GM12878 (cell line): Measurements from ENCODE around the gene CCDC71. TPM values are rescaled to one million over a fixed set of nuclear protein-coding genes. Genes with fewer than 3 reads are reported as not detected.

Experiments
- ATAC-seq: fragments of 200-7000 bp; cut with Tn5 transposase; 3 replicates; pipeline ENCODE4 v1.9.1; 2020; ENCODE audit warnings: mild to moderate bottlenecking, moderate library complexity
- BruUV-seq: library from RNA; stranded (reverse); fragments of 400-500 nt; replicated peaks from 2 replicates; lab custom pipeline; 2021; lab: Mats Ljungman, UMichigan
- CTCF ChIA-PET: fragments of 300-600 bp; sonication (Branson Sonifier 250); formaldehyde crosslinking; extraction: SDS; loops from one replicate; lab custom pipeline; 2021; ENCODE audit warnings: inconsistent platforms; lab: Yijun Ruan, JAX
- POLR2A ChIA-PET: fragments of 350-600 bp; formaldehyde crosslinking; extraction: SDS; loops from one replicate; lab custom pipeline; 2021; ENCODE audit warnings: inconsistent platforms; lab: Charles Lee
- RAD21 ChIA-PET: fragments of 300-600 bp; sonication (Branson Sonifier 250); formaldehyde crosslinking; loops from one replicate; lab custom pipeline; 2023; ENCODE audit warnings: antibody characterized with exemption; ENCODE audit not compliant: unreplicated experiment; lab: Charles Lee
- SMC1A ChIA-PET: fragments of 300-600 bp; sonication (Branson Sonifier 250); formaldehyde crosslinking; loops from one replicate; lab custom pipeline; 2023; ENCODE audit not compliant: unreplicated experiment, uncharacterized antibody; lab: Charles Lee
- DNase-seq: peaks from one replicate; pipeline ENCODE4 v3.0.0-alpha.2; 2011; ENCODE audit warnings: low read depth, low spot score
- FAIRE-seq: peaks from 3 replicates; lab custom pipeline; 2011; peaks lifted over from hg19 to GRCh38; lab: Jason Lieb, UNC
- H2AFZ ChIP-seq: 2 replicates; pipeline ENCODE4 v1.6.0; 2011; ENCODE audit warnings: low read depth, low read length, control low read depth; ENCODE audit not compliant: control insufficient read depth
- H3K27ac ChIP-seq: 2 replicates; pipeline ENCODE4 v1.5.1; 2011; ENCODE audit warnings: control low read depth; ENCODE audit not compliant: control insufficient read depth, insufficient read depth
- H3K27me3 ChIP-seq, 2 experiments: replicated peaks in 1 of 2; 2 replicates each; pipeline versions ENCODE4 v1.6.0 to v1.6.1; 2011; ENCODE audit warnings: low read length in 1 of 2; ENCODE audit not compliant: control insufficient read depth in 2 of 2, insufficient read depth in 2 of 2
- H3K36me3 ChIP-seq, 2 experiments: 2 replicates each; pipeline ENCODE4 v1.5.1; 2011; ENCODE audit warnings: low read length in 1 of 2; ENCODE audit not compliant: control insufficient read depth in 2 of 2, insufficient read depth in 2 of 2
- H3K4me1 ChIP-seq: 2 replicates; pipeline ENCODE4 v1.6.1; 2011; ENCODE audit warnings: mild to moderate bottlenecking, low read length, moderate library complexity, mixed read lengths; ENCODE audit not compliant: control insufficient read depth, insufficient read depth
- H3K4me2 ChIP-seq: 2 replicates; pipeline ENCODE4 v1.6.0; 2011; ENCODE audit warnings: control low read depth; ENCODE audit not compliant: control insufficient read depth, insufficient read depth
- H3K4me3 ChIP-seq: fragments of 200-600 bp; sonication (generic); 2 replicates; pipeline ENCODE4 v1.5.1; 2016
- H3K79me2 ChIP-seq: 2 replicates; pipeline ENCODE4 v1.6.0; 2011; ENCODE audit warnings: low read length; ENCODE audit not compliant: control insufficient read depth, insufficient read depth
- H3K9ac ChIP-seq: 2 replicates; pipeline ENCODE4 v1.8.0; 2011; ENCODE audit warnings: low read length, control low read depth, mixed read lengths; ENCODE audit not compliant: control insufficient read depth, insufficient read depth
- H3K9me3 ChIP-seq: replicated peaks from 3 replicates; pipeline ENCODE4 v1.5.1; 2011; ENCODE audit warnings: mild to moderate bottlenecking, low read length; ENCODE audit not compliant: control insufficient read depth, insufficient read depth
- H4K20me1 ChIP-seq: 2 replicates; pipeline ENCODE4 v1.6.0; 2011; ENCODE audit not compliant: control insufficient read depth, insufficient read depth
- CBFB ChIP-seq: IDR thresholded peaks from 2 replicates; pipeline ENCODE4 v1.6.1; 2016; ENCODE audit warnings: antibody characterized with exemption, low read depth
- IRF4 ChIP-seq: IDR thresholded peaks from 2 replicates; pipeline ENCODE4 v1.6.1; 2011; ENCODE audit warnings: low read depth, low read length
- SPI1 ChIP-seq: IDR thresholded peaks from 2 replicates; pipeline ENCODE4 v1.6.1; 2011; ENCODE audit warnings: low read depth, mild to moderate bottlenecking, low read length, moderate library complexity, borderline replicate concordance; ENCODE audit not compliant: insufficient read depth
- TCF3 ChIP-seq: IDR thresholded peaks from 2 replicates; pipeline ENCODE4 v1.6.1; 2012; ENCODE audit warnings: low read depth, mild to moderate bottlenecking, low read length, borderline replicate concordance; ENCODE audit not compliant: insufficient read depth
- ZBTB4 ChIP-seq: fragments of 450-650 bp; formaldehyde crosslinking; IDR thresholded peaks from 2 replicates; pipeline ENCODE4 v1.4.0; 2022; ENCODE audit warnings: mild to moderate bottlenecking, moderate library complexity
- WGBS: methylation state at CpG from one replicate; pipeline ENCODE4 v1.1.6; 2016; ENCODE audit warnings: low lambda C conversion rate; ENCODE audit not compliant: insufficient replicate concordance, insufficient coverage; ENCODE audit errors: missing lambda C conversion rate; 5-methylcytosine and 5-hydroxymethylcytosine counted together
- in situ Hi-C: fragments of 300-500 bp; cut with MboI; formaldehyde crosslinking; loops from 9 replicates; pipeline ENCODE4 v1.14.3; 2018; ENCODE audit warnings: mixed read lengths
- intact Hi-C: fragments of 100-400 bp; cut with micrococcal nuclease; formaldehyde crosslinking; loops from one replicate; pipeline ENCODE4 v1.14.2; 2022; ENCODE audit not compliant: unreplicated experiment
- polyA plus RNA-seq, 11 experiments: library from polyadenylated mRNA; depleted of rRNA in 4 of 11; unstranded in 6 of 11; stranded (reverse) in 5 of 11; fragments of >200 nt; fragmentation: Nextera tagmentation in 4 of 11; fragmentation: Illumina TruSeq in 1 of 11; extraction: Ambion mirVana in 4 of 11; extraction: Trizol in 1 of 11; gene quantifications; 1 replicate in 1 of 11; 2 replicates in 10 of 11; pipeline versions ENCODE4 v1.2.1 to v1.2.3, GENCODE V29; 2011 to 2016; ENCODE audit warnings: inconsistent platforms in 2 of 11, missing spikeins in 2 of 11, low read depth in 1 of 11
- total RNA-seq, 4 experiments: library from RNA; depleted of rRNA in 3 of 4; stranded (reverse); fragments of >200 nt in 3 of 4; fragmentation: Illumina TruSeq in 1 of 4; extraction: Trizol in 1 of 4; gene quantifications; 2 replicates each; pipeline versions ENCODE4 v1.2.1 to v1.2.3, GENCODE V29; 2013 to 2021
- TF ChIP-seq, protein P1 (sequence below): fragments of 450-650 bp; IDR thresholded peaks from 2 replicates; pipeline ENCODE4 v1.6.1; 2017; ENCODE audit warnings: mild to moderate bottlenecking, low read depth, inconsistent platforms; ENCODE audit not compliant: poor library complexity, severe bottlenecking
- TF ChIP-seq, protein P2 (sequence below): fragments of 450-650 bp; IDR thresholded peaks from 2 replicates; pipeline ENCODE4 v1.6.1; 2014; ENCODE audit warnings: mild to moderate bottlenecking

Gene CCDC71
- total and polyA plus RNA-seq, 10 of the 15 experiments (the other 5 are each of a cell fraction or from before 2014, with no cell fraction given), result 0.20 to 38.0 (median 16.1) TPM

- Histone ChIP-seq H3K4me1 (no peaks in the 10 kb centered on the region), H2AFZ (no peak overlapping the region), H3K9ac (no peak overlapping the region), H3K36me3 (no peaks in the 10 kb centered on the region), H3K27ac (no peak overlapping the region), H3K4me3 (no peak overlapping the region), H4K20me1 (no peaks in the 10 kb centered on the region), H3K4me2 (no peak overlapping the region), H3K27me3 (no peaks in the 10 kb centered on the region), H3K79me2 (no peaks in the 10 kb centered on the region), H3K9me3 (no peaks in the 10 kb centered on the region)
- RAD21 ChIA-PET, result no interaction called here
- POLR2A ChIA-PET, result no interaction called here
- no peak for ATAC-seq
- CTCF ChIA-PET, result interaction anchor here (4.0 kb wide), 1 partner anchor 12 kb away, joined by 17 read pairs; the partner anchor contains the start of gene KLHDC8B
- BruUV-seq, result no TSS peak
- no peak for DNase-seq
- intact Hi-C loops, result no loop called here
- TF ChIP-seq CBFB (no peak), IRF4 (no peak), ZBTB4 (CRISPR knock-in tag) (no peak), TCF3 (no peak), SPI1 (no peak)
- TF ChIP-seq, protein P1, sequence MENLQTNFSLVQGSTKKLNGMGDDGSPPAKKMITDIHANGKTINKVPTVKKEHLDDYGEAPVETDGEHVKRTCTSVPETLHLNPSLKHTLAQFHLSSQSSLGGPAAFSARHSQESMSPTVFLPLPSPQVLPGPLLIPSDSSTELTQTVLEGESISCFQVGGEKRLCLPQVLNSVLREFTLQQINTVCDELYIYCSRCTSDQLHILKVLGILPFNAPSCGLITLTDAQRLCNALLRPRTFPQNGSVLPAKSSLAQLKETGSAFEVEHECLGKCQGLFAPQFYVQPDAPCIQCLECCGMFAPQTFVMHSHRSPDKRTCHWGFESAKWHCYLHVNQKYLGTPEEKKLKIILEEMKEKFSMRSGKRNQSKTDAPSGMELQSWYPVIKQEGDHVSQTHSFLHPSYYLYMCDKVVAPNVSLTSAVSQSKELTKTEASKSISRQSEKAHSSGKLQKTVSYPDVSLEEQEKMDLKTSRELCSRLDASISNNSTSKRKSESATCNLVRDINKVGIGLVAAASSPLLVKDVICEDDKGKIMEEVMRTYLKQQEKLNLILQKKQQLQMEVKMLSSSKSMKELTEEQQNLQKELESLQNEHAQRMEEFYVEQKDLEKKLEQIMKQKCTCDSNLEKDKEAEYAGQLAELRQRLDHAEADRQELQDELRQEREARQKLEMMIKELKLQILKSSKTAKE, result no peak
- TF ChIP-seq, protein P2, sequence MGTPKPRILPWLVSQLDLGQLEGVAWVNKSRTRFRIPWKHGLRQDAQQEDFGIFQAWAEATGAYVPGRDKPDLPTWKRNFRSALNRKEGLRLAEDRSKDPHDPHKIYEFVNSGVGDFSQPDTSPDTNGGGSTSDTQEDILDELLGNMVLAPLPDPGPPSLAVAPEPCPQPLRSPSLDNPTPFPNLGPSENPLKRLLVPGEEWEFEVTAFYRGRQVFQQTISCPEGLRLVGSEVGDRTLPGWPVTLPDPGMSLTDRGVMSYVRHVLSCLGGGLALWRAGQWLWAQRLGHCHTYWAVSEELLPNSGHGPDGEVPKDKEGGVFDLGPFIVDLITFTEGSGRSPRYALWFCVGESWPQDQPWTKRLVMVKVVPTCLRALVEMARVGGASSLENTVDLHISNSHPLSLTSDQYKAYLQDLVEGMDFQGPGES, result no peak
- 76% methylated on average over 24 of the region's 24 CpGs for WGBS
- no peak for FAIRE-seq
- SMC1A ChIA-PET, result no interaction called here
- in situ Hi-C loops, result no loop called here
Observed at GRCh38 chr3:49182682-49183081, 16.6 kb upstream of the CCDC71 start.
